OCI-LY7 (cell line): Measurements from ENCODE around the gene XIRP2. TPM values are rescaled to one million over a fixed set of nuclear protein-coding genes. Genes with fewer than 3 reads are reported as not detected.
"Not testable (repeated sequence)": the region's sequence is repeated elsewhere in the genome, so short reads cannot be mapped to it uniquely, and the experiment has no call there.

Source experiments
- BruUV-seq: library from RNA; stranded (reverse); fragments of 400-500 nt; replicated peaks from 2 replicates; lab custom pipeline; 2021; lab: Mats Ljungman, UMichigan
- CTCF ChIA-PET: fragments of 300-600 bp; sonication (Branson Sonifier 250); formaldehyde crosslinking; loops from one replicate; lab custom pipeline; 2022; ENCODE audit warnings: antibody characterized with exemption; ENCODE audit not compliant: unreplicated experiment; lab: Charles Lee
- POLR2A ChIA-PET: fragments of 300-600 bp; sonication (Branson Sonifier 250); formaldehyde crosslinking; loops from one replicate; lab custom pipeline; 2022; ENCODE audit warnings: antibody characterized with exemption; lab: Charles Lee
- DNase-seq: peaks from one replicate; pipeline ENCODE4 v3.0.0-alpha.2; 2015; ENCODE audit warnings: low spot score
- H2AFZ ChIP-seq: fragments of 200-600 bp; sonication (generic), shearing (Covaris generic); 2 replicates; pipeline ENCODE4 v1.6.1; 2014; ENCODE audit warnings: mild to moderate bottlenecking, antibody characterized with exemption, low read length, moderate library complexity
- H3K27ac ChIP-seq: fragments of 200-600 bp; sonication (generic); 2 replicates; pipeline ENCODE4 v1.5.1; 2014; ENCODE audit warnings: mixed run types, low read depth, mild to moderate bottlenecking, moderate library complexity, low read length, inconsistent platforms; ENCODE audit not compliant: poor library complexity, severe bottlenecking
- H3K36me3 ChIP-seq: fragments of 200-600 bp; sonication (generic); 2 replicates; pipeline ENCODE4 v1.6.1; 2014; ENCODE audit warnings: mild to moderate bottlenecking, antibody characterized with exemption, low read length, moderate library complexity, mixed read lengths; ENCODE audit not compliant: insufficient read depth
- H3K4me1 ChIP-seq: fragments of 200-600 bp; sonication (generic); 2 replicates; pipeline ENCODE4 v1.5.1; 2014; ENCODE audit warnings: mild to moderate bottlenecking, low read length; ENCODE audit not compliant: insufficient read depth, poor library complexity, severe bottlenecking
- H3K4me2 ChIP-seq: fragments of 200-600 bp; sonication (generic); 2 replicates; pipeline ENCODE4 v1.6.1; 2014; ENCODE audit warnings: mild to moderate bottlenecking, low read length
- H3K4me3 ChIP-seq: fragments of 200-600 bp; sonication (generic); 2 replicates; pipeline ENCODE4 v1.5.1; 2014; ENCODE audit warnings: mild to moderate bottlenecking, low read depth, low read length; ENCODE audit not compliant: poor library complexity, severe bottlenecking
- H3K79me2 ChIP-seq: fragments of 200-600 bp; sonication (generic); 2 replicates; pipeline ENCODE4 v1.6.1; 2016; ENCODE audit warnings: low read depth, mild to moderate bottlenecking, low read length, moderate library complexity, mixed read lengths; ENCODE audit not compliant: insufficient read depth
- H3K9me2 ChIP-seq: fragments of 200-600 bp; sonication (generic); 2 replicates; pipeline ENCODE4 v1.6.1; 2016; ENCODE audit warnings: mild to moderate bottlenecking, low read length, mixed read lengths; ENCODE audit not compliant: insufficient read depth
- H3K9me3 ChIP-seq: fragments of 200-600 bp; sonication (generic); 2 replicates; pipeline ENCODE4 v1.6.1; 2014; ENCODE audit warnings: mild to moderate bottlenecking, mixed run types, low read length, mixed read lengths
- H4K20me1 ChIP-seq: fragments of 200-600 bp; sonication (generic); 2 replicates; pipeline ENCODE4 v1.6.1; 2014; ENCODE audit warnings: mild to moderate bottlenecking, antibody characterized with exemption, low read length, moderate library complexity, mixed read lengths; ENCODE audit not compliant: insufficient read depth
- EZH2phosphoT487 ChIP-seq: fragments of 200-600 bp; sonication (generic); IDR thresholded peaks from 2 replicates; pipeline ENCODE4 v1.6.1; 2018; ENCODE audit warnings: low read depth, borderline replicate concordance, mild to moderate bottlenecking, mixed run types, antibody characterized with exemption, low read length, moderate library complexity, mixed read lengths
- intact Hi-C: fragments of 100-400 bp; cut with micrococcal nuclease; formaldehyde crosslinking; loops from one replicate; pipeline ENCODE4 v1.10.0; 2022; ENCODE audit not compliant: unreplicated experiment
- total RNA-seq, 2 experiments: library from RNA; depleted of rRNA in 1 of 2; stranded (reverse); fragments of >200 nt in 1 of 2; shearing (Covaris generic) in 1 of 2; gene quantifications; 2 replicates each; pipeline ENCODE4 v1.2.3, GENCODE V29; 2014 to 2022
- TF ChIP-seq, protein P1 (sequence below): fragments of 200-600 bp; sonication (generic); conservative IDR thresholded peaks from 2 replicates; pipeline ENCODE4 v1.5.1; 2014; ENCODE audit warnings: mild to moderate bottlenecking, antibody characterized with exemption, low read length, moderate library complexity, mixed read lengths

Gene XIRP2
- total RNA-seq, 2 experiments from 2014 or later: not detected

DNA sequence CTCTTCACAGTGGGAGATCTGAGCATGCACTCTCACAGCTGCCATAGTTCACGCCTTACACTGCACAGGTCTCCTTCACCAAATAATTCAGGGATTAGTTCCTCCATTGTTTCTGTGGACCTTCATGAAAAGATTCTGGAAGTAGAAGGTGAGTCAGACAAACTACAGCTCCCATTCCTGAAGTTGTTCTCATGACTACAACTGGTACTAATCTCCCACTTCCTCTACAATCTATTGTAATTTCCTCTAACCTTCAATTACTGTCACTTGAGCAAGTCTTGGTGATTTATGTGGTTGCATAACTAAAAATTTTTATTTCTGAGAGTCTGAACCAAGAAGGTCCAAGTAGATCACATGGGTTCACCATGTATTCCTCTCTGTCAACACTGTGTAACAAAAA is 128.7 kb downstream of the XIRP2 start:
- no peak for DNase-seq
- Histone ChIP-seq H4K20me1 (no peaks in the 10 kb centered on the region), H3K36me3 (no peaks in the 10 kb centered on the region), H3K4me3 (no peak overlapping the region), H3K27ac (no peak overlapping the region), H3K4me1 (no peaks in the 10 kb centered on the region), H3K79me2 (no peaks in the 10 kb centered on the region), H2AFZ (no peak overlapping the region), H3K4me2 (no peak overlapping the region), H3K9me3 (no peaks in the 10 kb centered on the region), H3K9me2 (no peaks in the 10 kb centered on the region)
- intact Hi-C loops: no loop called here
- BruUV-seq: no TSS peak
- TF ChIP-seq EZH2phosphoT487: no peak
- TF ChIP-seq, protein P1, sequence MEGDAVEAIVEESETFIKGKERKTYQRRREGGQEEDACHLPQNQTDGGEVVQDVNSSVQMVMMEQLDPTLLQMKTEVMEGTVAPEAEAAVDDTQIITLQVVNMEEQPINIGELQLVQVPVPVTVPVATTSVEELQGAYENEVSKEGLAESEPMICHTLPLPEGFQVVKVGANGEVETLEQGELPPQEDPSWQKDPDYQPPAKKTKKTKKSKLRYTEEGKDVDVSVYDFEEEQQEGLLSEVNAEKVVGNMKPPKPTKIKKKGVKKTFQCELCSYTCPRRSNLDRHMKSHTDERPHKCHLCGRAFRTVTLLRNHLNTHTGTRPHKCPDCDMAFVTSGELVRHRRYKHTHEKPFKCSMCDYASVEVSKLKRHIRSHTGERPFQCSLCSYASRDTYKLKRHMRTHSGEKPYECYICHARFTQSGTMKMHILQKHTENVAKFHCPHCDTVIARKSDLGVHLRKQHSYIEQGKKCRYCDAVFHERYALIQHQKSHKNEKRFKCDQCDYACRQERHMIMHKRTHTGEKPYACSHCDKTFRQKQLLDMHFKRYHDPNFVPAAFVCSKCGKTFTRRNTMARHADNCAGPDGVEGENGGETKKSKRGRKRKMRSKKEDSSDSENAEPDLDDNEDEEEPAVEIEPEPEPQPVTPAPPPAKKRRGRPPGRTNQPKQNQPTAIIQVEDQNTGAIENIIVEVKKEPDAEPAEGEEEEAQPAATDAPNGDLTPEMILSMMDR: no peak
- ChIA-PET POLR2A (no interaction called here), CTCF (no interaction called here)

DNA sequence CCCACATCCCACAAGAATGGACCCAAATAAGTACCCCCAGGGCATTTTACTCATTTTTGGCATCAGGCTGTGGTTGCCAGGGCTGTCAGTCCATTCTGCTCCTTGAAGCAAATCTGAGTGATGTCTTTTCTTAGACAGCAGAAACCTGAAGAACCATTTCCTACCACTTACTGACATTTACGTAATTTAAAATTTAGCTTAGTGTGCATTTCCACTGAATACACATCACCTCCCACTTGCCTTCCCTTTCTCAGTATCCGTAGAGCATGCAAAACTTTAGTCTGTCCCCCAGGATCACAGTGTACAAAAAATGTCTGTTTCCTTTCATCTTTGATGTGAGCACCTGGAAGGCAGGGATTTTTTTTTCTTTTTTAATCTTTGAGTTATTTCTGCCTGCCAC is 130.3 kb downstream of the XIRP2 start:
- CTCF ChIA-PET: no interaction called here
- BruUV-seq: no TSS peak
- TF ChIP-seq, protein P1: no peak
- no peak for TF ChIP-seq EZH2phosphoT487

DNA sequence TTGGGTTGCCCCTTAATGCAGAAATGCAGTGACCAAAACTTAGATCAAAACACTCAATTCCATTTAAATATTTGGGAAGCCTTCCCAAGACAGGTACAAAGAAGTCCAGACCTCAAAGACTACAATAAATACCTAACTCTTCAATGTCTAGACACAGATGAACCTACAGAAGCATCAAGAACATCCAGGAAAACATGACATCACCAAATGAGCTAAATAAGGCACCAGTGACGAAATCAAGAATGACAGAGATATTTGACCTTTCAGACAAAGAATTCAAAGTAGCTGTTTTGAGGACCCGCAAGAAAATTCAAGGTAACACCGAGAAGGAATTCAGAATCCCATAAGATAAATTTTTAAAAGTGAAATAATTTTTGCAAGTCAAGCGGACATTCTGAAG is 140.2 kb downstream of the XIRP2 start:
- DNase-seq: no peak
- BruUV-seq: no TSS peak

More for the DNA sequence above, 130.3 kb downstream of the XIRP2 start:
- intact Hi-C loops: no loop called here
- no peaks in the 10 kb centered on the region for H3K9me3 ChIP-seq
- H3K79me2 ChIP-seq: no peaks in the 10 kb centered on the region
- no peak overlapping the region for H3K27ac ChIP-seq
- no peak for DNase-seq
- H3K36me3 ChIP-seq: no peaks in the 10 kb centered on the region
- POLR2A ChIA-PET: no interaction called here
- H3K9me2 ChIP-seq: no peaks in the 10 kb centered on the region
- H3K4me2 ChIP-seq: no peak overlapping the region
- H2AFZ ChIP-seq: no peak overlapping the region
- no peak overlapping the region for H3K4me3 ChIP-seq
- no peaks in the 10 kb centered on the region for H4K20me1 ChIP-seq
- H3K4me1 ChIP-seq: no peaks in the 10 kb centered on the region

DNA sequence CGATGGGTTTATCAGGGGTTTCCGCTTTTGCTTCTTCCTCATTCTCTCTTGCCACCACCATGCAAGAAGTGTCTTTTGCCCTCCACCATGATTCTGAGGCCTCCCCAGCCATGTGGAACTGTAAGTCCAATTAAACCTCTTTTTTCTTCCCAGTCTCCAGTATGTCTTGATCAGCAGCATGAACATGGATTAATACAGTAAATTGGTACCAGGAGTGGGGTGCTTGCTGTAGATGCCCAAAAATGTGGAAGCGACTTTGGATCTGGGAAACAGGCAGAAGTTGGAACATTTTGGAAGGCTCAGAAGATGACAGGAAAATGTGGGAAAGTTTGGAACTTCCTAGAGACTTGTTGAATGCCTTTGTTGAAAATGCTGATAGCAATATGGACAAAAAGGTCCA is 146.7 kb downstream of the XIRP2 start:
- POLR2A ChIA-PET: not testable (repeated sequence)

More for the DNA sequence above, 140.2 kb downstream of the XIRP2 start:
- CTCF ChIA-PET: no interaction called here
- Histone ChIP-seq H2AFZ (no peak overlapping the region), H4K20me1 (no peaks in the 10 kb centered on the region), H3K4me1 (no peaks in the 10 kb centered on the region), H3K4me2 (no peak overlapping the region), H3K79me2 (no peaks in the 10 kb centered on the region), H3K27ac (no peak overlapping the region), H3K4me3 (no peak overlapping the region), H3K9me2 (no peaks in the 10 kb centered on the region), H3K36me3 (no peaks in the 10 kb centered on the region), H3K9me3 (no peaks in the 10 kb centered on the region)
- POLR2A ChIA-PET: interaction anchor here (0.6 kb wide), 1 partner anchor 40 kb away, joined by 3 read pairs; no protein-coding TSS in a partner anchor
- intact Hi-C loops: no loop called here
- TF ChIP-seq EZH2phosphoT487: no peak
- TF ChIP-seq, protein P1: no peak

More for the DNA sequence above, 146.7 kb downstream of the XIRP2 start:
- H2AFZ ChIP-seq, H3K9me2 ChIP-seq, CTCF ChIA-PET, BruUV-seq, H3K4me1 ChIP-seq, H3K36me3 ChIP-seq, intact Hi-C loops, H3K9me3 ChIP-seq, H3K4me3 ChIP-seq, H3K79me2 ChIP-seq, H3K4me2 ChIP-seq, H3K27ac ChIP-seq, H4K20me1 ChIP-seq, DNase-seq: not testable (repeated sequence)
